ENCODE data around the gene KIAA0319L. TPM values are rescaled to one million over a fixed set of nuclear protein-coding genes. Genes with fewer than 3 reads are reported as not detected.

KIAA0319L gene
- total RNA-seq, 2 experiments from 2014 or later, result 25.3 to 44.9 TPM

GRCh38 chr1:35558374-35559316 is 1.4 kb upstream of the KIAA0319L start:
- intact Hi-C loops (cut with micrococcal nuclease; ENCODE audit: unreplicated experiment), result loop anchor here (5.0 kb wide), 1 partner anchor 51 kb away; no protein-coding TSS in a partner anchor
- DNase-seq (ENCODE audit: low spot score), result peak; percentile 43
- Histone ChIP-seq H3K36me3 (ENCODE audit: insufficient read depth, low read length) (peaks cover 15% of the 10 kb centered on the region; the same call in 1 of the 2 replicates), H3K9me3 (ENCODE audit: low read length) (no peaks in the 10 kb centered on the region), H2AFZ (ENCODE audit: low read length) (peak overlapping the region; percentile 77; the same call in 1 of the 2 replicates), H3K9me2 (ENCODE audit: insufficient read depth, low read length) (no peaks in the 10 kb centered on the region), H4K20me1 (ENCODE audit: insufficient read depth, low read length) (no peaks in the 10 kb centered on the region), H3K27ac (ENCODE audit: low read depth, low read length, poor library complexity, severe bottlenecking) (peak overlapping the region; percentile 68), H3K4me1 (ENCODE audit: insufficient read depth, low read length, poor library complexity, severe bottlenecking) (peaks cover 25% of the 10 kb centered on the region), H3K4me2 (ENCODE audit: low read length) (peak overlapping the region; percentile 98), H3K4me3 (ENCODE audit: low read depth, low read length, poor library complexity, severe bottlenecking) (peak overlapping the region; percentile 99), H3K79me2 (ENCODE audit: insufficient read depth, low read depth, low read length) (peaks cover 11% of the 10 kb centered on the region; the same call in 1 of the 2 replicates)
- no TSS peak for BruUV-seq (replicated peaks)
- CTCF ChIA-PET (ENCODE audit: unreplicated experiment), result interaction anchor here (0.6 kb wide), 1 partner anchor 95 kb away, joined by 6 read pairs; no protein-coding TSS in a partner anchor
- TF ChIP-seq EZH2phosphoT487 (IDR thresholded peaks at IDR 0.05; ENCODE audit: borderline replicate concordance, low read depth, low read length), result no peak
- no peak for TF ChIP-seq CTCF (conservative IDR thresholded peaks at IDR 0.05; ENCODE audit: low read length)
- POLR2A ChIA-PET, result interaction anchor here (0.6 kb wide), 1 partner anchor 75 kb away, joined by 6 read pairs; no protein-coding TSS in a partner anchor

GRCh38 chr1:35557611-35558373 is 589 bp upstream of the KIAA0319L start, which contains the start of gene NCDN:
Gene NCDN, plus strand, starts transcription at chr1:35557799. Its CDS starts 392 bp downstream, at chr1:35558191.
- H3K79me2 ChIP-seq (ENCODE audit: insufficient read depth, low read depth, low read length), result peaks cover 11% of the 10 kb centered on the region; the same call in 1 of the 2 replicates
- TF ChIP-seq CTCF (conservative IDR thresholded peaks at IDR 0.05; ENCODE audit: low read length) (no peak), EZH2phosphoT487 (IDR thresholded peaks at IDR 0.05; ENCODE audit: borderline replicate concordance, low read depth, low read length) (no peak)
- H3K36me3 ChIP-seq (ENCODE audit: insufficient read depth, low read length), result peaks cover 18% of the 10 kb centered on the region
- ChIA-PET POLR2A (interaction anchor here (0.7 to 1.0 kb wide), 2 partner anchors 86 to 102 kb away, joined by 3 to 6 read pairs; no protein-coding TSS in a partner anchor), CTCF (ENCODE audit: unreplicated experiment) (interaction anchor here (1.5 kb wide), 1 partner anchor 169 kb away, joined by 3 read pairs; no protein-coding TSS in a partner anchor)
- peak within 1 kb of the TSS; percentile 77 for H2AFZ ChIP-seq (ENCODE audit: low read length)
- no peaks in the 10 kb centered on the region for H3K9me3 ChIP-seq (ENCODE audit: low read length)
- TSS peak; percentile 82 for BruUV-seq (replicated peaks)
- H4K20me1 ChIP-seq (ENCODE audit: insufficient read depth, low read length), result no peaks in the 10 kb centered on the region
- H3K4me3 ChIP-seq (ENCODE audit: low read depth, low read length, poor library complexity, severe bottlenecking), result peak within 1 kb of the TSS; percentile 99
- no peaks in the 10 kb centered on the region for H3K9me2 ChIP-seq (ENCODE audit: insufficient read depth, low read length)
- DNase-seq (ENCODE audit: low spot score), result peak; percentile 97
- H3K27ac ChIP-seq (ENCODE audit: low read depth, low read length, poor library complexity, severe bottlenecking), result peak within 1 kb of the TSS; percentile 68
- peaks cover 25% of the 10 kb centered on the region for H3K4me1 ChIP-seq (ENCODE audit: insufficient read depth, low read length, poor library complexity, severe bottlenecking)
- peak within 1 kb of the TSS; percentile 98 for H3K4me2 ChIP-seq (ENCODE audit: low read length)
- intact Hi-C loops (cut with micrococcal nuclease; ENCODE audit: unreplicated experiment), result loop anchor here (1.0 to 5.0 kb wide), 2 partner anchors 50 to 212 kb away; partner anchors contain the start of gene CLSPN

Measured in OCI-LY7 (cell line).